SU-DHL-6 (cell line): ENCODE results near the gene ENPP4.
"Not testable (repeated sequence)": the region's sequence is repeated elsewhere in the genome, so short reads cannot be mapped to it uniquely, and the experiment has no call there.

Source experiments
- H2AFZ ChIP-seq: fragments of 200-600 bp; sonication (generic); 2 replicates; pipeline ENCODE4 v1.6.1; 2014; ENCODE audit warnings: low read depth, mild to moderate bottlenecking, moderate library complexity, mixed read lengths, antibody characterized with exemption, low read length; ENCODE audit not compliant: severe bottlenecking
- H3F3A ChIP-seq: fragments of 200-600 bp; shearing (Covaris generic); 2 replicates; pipeline ENCODE4 v1.6.0; 2016; ENCODE audit warnings: antibody characterized with exemption, mild to moderate bottlenecking; ENCODE audit not compliant: insufficient read depth
- H3K27ac ChIP-seq: fragments of 200-600 bp; sonication (generic); 2 replicates; pipeline ENCODE4 v1.5.1; 2016; ENCODE audit warnings: low read depth, mild to moderate bottlenecking, low read length, moderate library complexity, mixed read lengths
- H3K27me3 ChIP-seq: fragments of 200-600 bp; sonication (generic), shearing (Covaris generic); 2 replicates; pipeline ENCODE4 v1.6.0; 2014; ENCODE audit warnings: mild to moderate bottlenecking, low read length
- H3K36me3 ChIP-seq: fragments of 200-600 bp; sonication (generic); 2 replicates; pipeline ENCODE4 v1.6.1; 2014; ENCODE audit warnings: mild to moderate bottlenecking, low read length, mixed read lengths
- H3K4me2 ChIP-seq: fragments of 300-600, 200-600 bp; shearing (Covaris generic), sonication (generic); 2 replicates; pipeline ENCODE4 v1.6.0; 2014; ENCODE audit warnings: low read length, low read depth, mild to moderate bottlenecking; ENCODE audit not compliant: poor library complexity, severe bottlenecking
- H3K4me3 ChIP-seq: fragments of 200-600 bp; sonication (generic); 2 replicates; pipeline ENCODE4 v1.5.1; 2014; ENCODE audit warnings: antibody characterized with exemption, low read length, mild to moderate bottlenecking, mixed read lengths; ENCODE audit not compliant: insufficient read depth, poor library complexity, severe bottlenecking
- H3K79me2 ChIP-seq: fragments of 200-600 bp; sonication (generic); 2 replicates; pipeline ENCODE4 v1.6.1; 2014; ENCODE audit warnings: mild to moderate bottlenecking, low read length, moderate library complexity; ENCODE audit not compliant: insufficient read depth
- H3K9ac ChIP-seq: fragments of 200-600 bp; sonication (generic); 2 replicates; pipeline ENCODE4 v1.7.0; 2014; ENCODE audit warnings: mild to moderate bottlenecking, low read length
- H3K9me2 ChIP-seq: fragments of 200-600 bp; sonication (generic); replicated peaks from 2 replicates; pipeline ENCODE4 v1.6.1; 2014; ENCODE audit warnings: low read length; ENCODE audit not compliant: insufficient read depth
- H3K9me3 ChIP-seq: fragments of 200-600 bp; sonication (generic); 2 replicates; pipeline ENCODE4 v1.6.1; 2014; ENCODE audit warnings: low read length, mixed read lengths; ENCODE audit not compliant: insufficient read depth
- H4K20me1 ChIP-seq: fragments of 200-600 bp; sonication (generic); 2 replicates; pipeline ENCODE4 v1.6.1; 2014; ENCODE audit warnings: low read depth, mild to moderate bottlenecking, antibody characterized with exemption, low read length, moderate library complexity, mixed read lengths
- EZH2phosphoT487 ChIP-seq: fragments of 200-600 bp; sonication (generic), shearing (Covaris generic); conservative IDR thresholded peaks from 2 replicates; pipeline ENCODE4 v1.6.1; 2018; ENCODE audit warnings: mild to moderate bottlenecking, antibody characterized with exemption, low read length, moderate library complexity, mixed read lengths
- TF ChIP-seq, protein P1 (sequence below): fragments of 200-600 bp; sonication (generic); IDR thresholded peaks from one replicate; pipeline ENCODE4 v1.5.1; 2017; ENCODE audit warnings: antibody characterized with exemption, mild to moderate bottlenecking, low read length, moderate library complexity; ENCODE audit not compliant: insufficient read depth, poor library complexity, severe bottlenecking

Gene ENPP4

DNA sequence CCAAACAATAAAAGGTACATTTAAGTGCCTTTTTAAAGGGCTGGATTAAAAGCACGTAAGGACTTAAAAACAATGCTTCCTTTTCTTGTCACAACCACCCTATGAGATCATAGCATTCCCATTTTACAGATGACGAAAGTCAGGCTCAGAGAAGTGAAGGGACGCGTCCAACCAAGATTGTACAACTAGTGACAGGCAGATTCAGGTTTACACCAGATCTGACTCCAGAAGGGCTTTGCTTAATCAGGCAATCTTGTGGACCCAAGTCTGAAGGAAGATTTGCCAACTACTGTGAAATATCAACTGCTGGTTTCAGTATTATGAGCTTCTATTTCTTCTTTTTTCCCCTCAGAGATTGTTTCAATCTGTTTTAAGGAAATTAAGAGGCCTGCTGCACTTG lies 877 bp downstream of the ENPP4 start:
- no peaks in the 10 kb centered on the region for H3K27me3 ChIP-seq
- H3K9me2 ChIP-seq, result no peaks in the 10 kb centered on the region
- H3K9me3 ChIP-seq, result no peaks in the 10 kb centered on the region
- peak overlapping the region; percentile 81 for H3K9ac ChIP-seq
- peak overlapping the region; percentile 98 for H2AFZ ChIP-seq
- H3K27ac ChIP-seq, result peak overlapping the region; percentile 50; the same call in 1 of the 2 replicates
- peaks cover 51% of the 10 kb centered on the region for H3K79me2 ChIP-seq
- no peak for TF ChIP-seq EZH2phosphoT487
- TF ChIP-seq, protein P1, sequence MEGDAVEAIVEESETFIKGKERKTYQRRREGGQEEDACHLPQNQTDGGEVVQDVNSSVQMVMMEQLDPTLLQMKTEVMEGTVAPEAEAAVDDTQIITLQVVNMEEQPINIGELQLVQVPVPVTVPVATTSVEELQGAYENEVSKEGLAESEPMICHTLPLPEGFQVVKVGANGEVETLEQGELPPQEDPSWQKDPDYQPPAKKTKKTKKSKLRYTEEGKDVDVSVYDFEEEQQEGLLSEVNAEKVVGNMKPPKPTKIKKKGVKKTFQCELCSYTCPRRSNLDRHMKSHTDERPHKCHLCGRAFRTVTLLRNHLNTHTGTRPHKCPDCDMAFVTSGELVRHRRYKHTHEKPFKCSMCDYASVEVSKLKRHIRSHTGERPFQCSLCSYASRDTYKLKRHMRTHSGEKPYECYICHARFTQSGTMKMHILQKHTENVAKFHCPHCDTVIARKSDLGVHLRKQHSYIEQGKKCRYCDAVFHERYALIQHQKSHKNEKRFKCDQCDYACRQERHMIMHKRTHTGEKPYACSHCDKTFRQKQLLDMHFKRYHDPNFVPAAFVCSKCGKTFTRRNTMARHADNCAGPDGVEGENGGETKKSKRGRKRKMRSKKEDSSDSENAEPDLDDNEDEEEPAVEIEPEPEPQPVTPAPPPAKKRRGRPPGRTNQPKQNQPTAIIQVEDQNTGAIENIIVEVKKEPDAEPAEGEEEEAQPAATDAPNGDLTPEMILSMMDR, result no peak
- H3K4me2 ChIP-seq, result peak overlapping the region; percentile 85
- peak overlapping the region; percentile 94 for H3K4me3 ChIP-seq
- no peaks in the 10 kb centered on the region for H3K36me3 ChIP-seq
- peaks cover 22% of the 10 kb centered on the region for H4K20me1 ChIP-seq
- H3F3A ChIP-seq, result peaks cover 13% of the 10 kb centered on the region

DNA sequence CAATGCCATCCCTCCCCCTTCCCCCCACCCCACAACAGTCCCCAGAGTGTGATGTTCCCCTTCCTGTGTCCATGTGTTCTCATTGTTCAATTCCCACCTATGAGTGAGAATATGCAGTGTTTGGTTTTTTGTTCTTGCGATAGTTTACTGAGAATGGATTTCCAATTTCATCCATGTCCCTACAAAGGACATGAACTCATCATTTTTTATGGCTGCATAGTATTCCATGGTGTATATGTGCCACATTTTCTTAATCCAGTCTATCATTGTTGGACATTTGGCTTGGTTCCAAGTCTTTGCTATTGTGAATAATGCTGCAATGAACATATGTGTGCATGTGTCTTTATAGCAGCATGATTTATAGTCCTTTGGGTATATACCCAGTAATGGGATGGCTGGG lies 1.5 kb downstream of the ENPP4 start:
- peaks cover 13% of the 10 kb centered on the region for H3F3A ChIP-seq
- not testable (repeated sequence) for H3K4me2 ChIP-seq, H3K27me3 ChIP-seq

DNA sequence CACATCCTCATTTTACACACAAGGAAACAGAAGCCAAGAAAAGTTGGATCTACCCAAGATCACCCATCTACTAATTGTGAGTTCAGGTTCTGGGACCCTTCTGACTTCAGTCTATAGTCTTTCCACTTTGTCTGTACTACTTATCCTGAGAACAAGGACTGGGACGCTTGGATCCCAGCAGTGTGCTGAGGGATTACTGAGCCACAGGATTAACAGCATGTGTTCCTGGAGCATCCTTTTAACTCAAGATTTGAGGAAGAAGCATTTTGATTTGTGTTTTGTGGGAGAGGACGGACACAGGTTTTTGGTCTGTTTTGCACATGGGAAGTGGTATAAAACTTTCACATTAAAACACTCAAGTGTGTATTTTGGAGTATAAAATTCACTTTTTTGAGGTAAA lies 4.4 kb downstream of the ENPP4 start:
- H3K4me2 ChIP-seq, result peak overlapping the region; percentile 9
- H3K27me3 ChIP-seq, result no peaks in the 10 kb centered on the region
- peaks cover 74% of the 10 kb centered on the region for H3K79me2 ChIP-seq

More for the DNA sequence above, 1.5 kb downstream of the ENPP4 start:
- not testable (repeated sequence) for H3K4me3 ChIP-seq, H3K36me3 ChIP-seq, H3K9ac ChIP-seq, H3K9me3 ChIP-seq, H3K27ac ChIP-seq, H2AFZ ChIP-seq, H3K9me2 ChIP-seq
- peaks cover 28% of the 10 kb centered on the region for H4K20me1 ChIP-seq
- peaks cover 58% of the 10 kb centered on the region for H3K79me2 ChIP-seq

DNA sequence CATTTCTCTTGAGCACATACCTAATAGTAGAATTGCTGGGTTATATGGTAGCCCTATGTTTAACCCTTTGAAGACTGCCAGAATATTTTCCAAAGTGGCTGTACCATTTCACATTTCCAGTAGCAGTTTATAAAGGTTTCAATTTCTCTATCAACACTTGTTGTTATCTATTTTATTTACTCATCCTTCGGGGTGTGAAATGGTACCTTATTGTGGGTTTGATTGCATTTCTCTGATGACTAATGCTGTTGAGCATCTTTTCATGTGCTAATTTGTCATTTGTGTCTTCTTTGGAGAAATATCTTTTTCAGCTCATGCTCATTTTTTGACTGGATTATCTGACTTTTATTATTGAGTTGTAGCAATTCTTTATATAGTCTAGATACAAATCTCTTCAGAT lies 5.4 kb downstream of the ENPP4 start:
- TF ChIP-seq, protein P1, result no peak
- no peak for TF ChIP-seq EZH2phosphoT487
- H3K27me3 ChIP-seq, result no peaks in the 10 kb centered on the region
- H3K9ac ChIP-seq, result no peak overlapping the region
- H3K4me2 ChIP-seq, result no peak overlapping the region
- H3K9me2 ChIP-seq, result no peaks in the 10 kb centered on the region
- H3F3A ChIP-seq, result peaks cover 3% of the 10 kb centered on the region; the same call in 1 of the 2 replicates
- no peak overlapping the region for H3K27ac ChIP-seq
- no peak overlapping the region for H3K4me3 ChIP-seq
- peaks cover 81% of the 10 kb centered on the region for H3K79me2 ChIP-seq
- H3K36me3 ChIP-seq, result no peaks in the 10 kb centered on the region
- H4K20me1 ChIP-seq, result peaks cover 43% of the 10 kb centered on the region; the same call in 1 of the 2 replicates
- no peak overlapping the region for H2AFZ ChIP-seq
- H3K9me3 ChIP-seq, result no peaks in the 10 kb centered on the region

More for the DNA sequence above, 4.4 kb downstream of the ENPP4 start:
- H4K20me1 ChIP-seq, result peaks cover 38% of the 10 kb centered on the region; the same call in 1 of the 2 replicates
- H3K9me2 ChIP-seq, result no peaks in the 10 kb centered on the region
- H3K36me3 ChIP-seq, result no peaks in the 10 kb centered on the region
- H2AFZ ChIP-seq, result no peak overlapping the region
- no peak overlapping the region for H3K9ac ChIP-seq
- no peaks in the 10 kb centered on the region for H3K9me3 ChIP-seq
- TF ChIP-seq, protein P1, result no peak
- TF ChIP-seq EZH2phosphoT487, result no peak
- no peak overlapping the region for H3K27ac ChIP-seq
- no peak overlapping the region for H3K4me3 ChIP-seq
- peaks cover 3% of the 10 kb centered on the region; the same call in 1 of the 2 replicates for H3F3A ChIP-seq
